Muscle of leg (tissue), 11 donors: ENCODE measurements around the gene PLEKHH1. TPM values are rescaled to one million over a fixed set of nuclear protein-coding genes. Genes with fewer than 3 reads are reported as not detected.
A peak's percentile ranks its signal among the peaks of the same experiment; 100 is the strongest.

Experiments used
- DNase-seq: peaks from one replicate; pipeline ENCODE4 v3.0.0; 2013
- H3K27ac ChIP-seq: one replicate; pipeline ENCODE4 v1.5.1; 2013; ENCODE audit warnings: mild to moderate bottlenecking, low read length, control low read depth
- H3K27me3 ChIP-seq: one replicate; pipeline ENCODE4 v1.6.1; 2013; ENCODE audit warnings: low read length; ENCODE audit not compliant: control insufficient read depth, insufficient read depth
- H3K36me3 ChIP-seq: one replicate; pipeline ENCODE4 v1.6.1; 2013; ENCODE audit warnings: low read length; ENCODE audit not compliant: control insufficient read depth, insufficient read depth
- H3K4me1 ChIP-seq: one replicate; pipeline ENCODE4 v1.6.1; 2013; ENCODE audit warnings: low read length; ENCODE audit not compliant: control insufficient read depth, insufficient read depth
- H3K4me3 ChIP-seq: one replicate; pipeline ENCODE4 v1.5.1; 2013; ENCODE audit warnings: low read length, control low read depth
- H3K9me3 ChIP-seq: replicated peaks from 2 replicates; pipeline ENCODE4 v1.6.1; 2013; ENCODE audit warnings: low read depth, low read length; ENCODE audit not compliant: control insufficient read depth
- WGBS: methylation state at CpG from one replicate; pipeline ENCODE4 v1.1.5; 2013; ENCODE audit warnings: missing lambda C conversion rate; ENCODE audit not compliant: insufficient coverage; 5-methylcytosine and 5-hydroxymethylcytosine counted together
- polyA plus RNA-seq, 8 donors: library from polyadenylated mRNA; unstranded; fragments of 120-200 nt; gene quantifications; one replicate each; pipeline versions ENCODE4 v1.2.1 to v1.2.3, GENCODE V29; 2013; ENCODE audit warnings: inconsistent platforms in 1 of 8, low replicate concordance in 1 of 8; ENCODE audit not compliant: insufficient read length in 8 of 8, insufficient read depth in 1 of 8
- total RNA-seq: library from RNA; stranded (reverse); fragments of 120-200 nt; gene quantifications from one replicate; pipeline ENCODE4 v1.2.4, GENCODE V29; 2013

Gene PLEKHH1
- total and polyA plus RNA-seq, 9 donors, result 0.58 to 3.5 (median 1.3) TPM

- Histone ChIP-seq H3K4me1 (no peaks in the 10 kb centered on the region), H3K4me3 (no peak overlapping the region), H3K27ac (no peak overlapping the region), H3K27me3 (peaks cover 6% of the 10 kb centered on the region), H3K36me3 (no peaks in the 10 kb centered on the region), H3K9me3 (no peaks in the 10 kb centered on the region)
- DNase-seq, result no peak
- WGBS, result no CpG with 5 or more reads among the region's 1 CpG
These were observed 27.8 kb upstream of the PLEKHH1 start for GRCh38 chr14:67505254-67505653.

- no CpG with 5 or more reads among the region's 3 CpGs for WGBS
- no peak overlapping the region for H3K4me3 ChIP-seq
- DNase-seq, result peak; percentile 56
- no peaks in the 10 kb centered on the region for H3K9me3 ChIP-seq
- peaks cover 1% of the 10 kb centered on the region for H3K4me1 ChIP-seq
- H3K27ac ChIP-seq, result no peak overlapping the region
- H3K36me3 ChIP-seq, result no peaks in the 10 kb centered on the region
- peaks cover 10% of the 10 kb centered on the region for H3K27me3 ChIP-seq
These were observed 24.1 kb upstream of the PLEKHH1 start for GRCh38 chr14:67508956-67509355.

- H3K36me3 ChIP-seq, result no peaks in the 10 kb centered on the region
- H3K27me3 ChIP-seq, result peaks cover 15% of the 10 kb centered on the region
- H3K9me3 ChIP-seq, result no peaks in the 10 kb centered on the region
- WGBS, result no CpG with 5 or more reads among the region's 2 CpGs
- peaks cover 8% of the 10 kb centered on the region for H3K4me1 ChIP-seq
- H3K4me3 ChIP-seq, result no peak overlapping the region
- no peak for DNase-seq
- H3K27ac ChIP-seq, result no peak overlapping the region
These were observed 23.0 kb upstream of the PLEKHH1 start for GRCh38 chr14:67510121-67510520.

- Histone ChIP-seq H3K27ac (no peak overlapping the region), H3K9me3 (no peaks in the 10 kb centered on the region), H3K4me1 (peaks cover 10% of the 10 kb centered on the region), H3K4me3 (no peak overlapping the region), H3K27me3 (peaks cover 16% of the 10 kb centered on the region), H3K36me3 (no peaks in the 10 kb centered on the region)
- no peak for DNase-seq
- WGBS, result 79% methylated on average over 2 of the region's 3 CpGs
These were observed 22.3 kb upstream of the PLEKHH1 start for GRCh38 chr14:67510836-67511235.

GRCh38 chr14:67512463-67513310, 20.4 kb upstream of the PLEKHH1 start:
- WGBS, result 78% methylated on average over 4 of the region's 8 CpGs
- Histone ChIP-seq H3K27me3 (peaks cover 32% of the 10 kb centered on the region), H3K4me3 (no peak overlapping the region), H3K27ac (no peak overlapping the region), H3K4me1 (peaks cover 10% of the 10 kb centered on the region), H3K36me3 (no peaks in the 10 kb centered on the region), H3K9me3 (no peaks in the 10 kb centered on the region)
- no peak for DNase-seq

- H3K27ac ChIP-seq, result no peak overlapping the region
- peaks cover 40% of the 10 kb centered on the region for H3K27me3 ChIP-seq
- 100% methylated on average over 1 of the region's 1 CpG for WGBS
- no peaks in the 10 kb centered on the region for H3K36me3 ChIP-seq
- H3K9me3 ChIP-seq, result no peaks in the 10 kb centered on the region
- H3K4me3 ChIP-seq, result no peak overlapping the region
- no peak for DNase-seq
- H3K4me1 ChIP-seq, result peaks cover 10% of the 10 kb centered on the region
These were observed 19.4 kb upstream of the PLEKHH1 start for GRCh38 chr14:67513631-67514108.

- H3K27me3 ChIP-seq, result peaks cover 43% of the 10 kb centered on the region
- peak; percentile 68 for DNase-seq
- no peaks in the 10 kb centered on the region for H3K9me3 ChIP-seq
- H3K36me3 ChIP-seq, result no peaks in the 10 kb centered on the region
- 50% methylated on average over 1 of the region's 9 CpGs for WGBS
- H3K4me1 ChIP-seq, result peaks cover 10% of the 10 kb centered on the region
- H3K27ac ChIP-seq, result no peak overlapping the region
- H3K4me3 ChIP-seq, result peak overlapping the region; percentile 44
These were observed 18.9 kb upstream of the PLEKHH1 start for GRCh38 chr14:67514203-67514607.

- Histone ChIP-seq H3K4me1 (peaks cover 10% of the 10 kb centered on the region), H3K36me3 (no peaks in the 10 kb centered on the region), H3K9me3 (no peaks in the 10 kb centered on the region), H3K27me3 (peaks cover 49% of the 10 kb centered on the region), H3K4me3 (peak overlapping the region; percentile 44), H3K27ac (no peak overlapping the region)
- under 1% methylated on average over 69 of the region's 75 CpGs for WGBS
- peak; percentile 49 for DNase-seq
These were observed 18.3 kb upstream of the PLEKHH1 start for GRCh38 chr14:67514650-67515385.

- 3% methylated on average over 41 of the region's 45 CpGs for WGBS
- no peak for DNase-seq
- no peak overlapping the region for H3K27ac ChIP-seq
These were observed 17.6 kb upstream of the PLEKHH1 start for GRCh38 chr14:67515386-67516079.

GRCh38 chr14:67516676-67517075, 16.4 kb upstream of the PLEKHH1 start:
- H3K27me3 ChIP-seq, result peaks cover 49% of the 10 kb centered on the region
- WGBS, result no CpG with 5 or more reads among the region's 2 CpGs
- H3K27ac ChIP-seq, result no peak overlapping the region
- no peaks in the 10 kb centered on the region for H3K9me3 ChIP-seq
- no peaks in the 10 kb centered on the region for H3K36me3 ChIP-seq
- no peak for DNase-seq
- no peak overlapping the region for H3K4me3 ChIP-seq
- peaks cover 10% of the 10 kb centered on the region for H3K4me1 ChIP-seq

More at GRCh38 chr14:67515386-67516079, 17.6 kb upstream of the PLEKHH1 start:
- Histone ChIP-seq H3K9me3 (no peaks in the 10 kb centered on the region), H3K27me3 (peaks cover 49% of the 10 kb centered on the region), H3K4me3 (peak overlapping the region; percentile 13), H3K4me1 (peaks cover 10% of the 10 kb centered on the region), H3K36me3 (no peaks in the 10 kb centered on the region)
